CD4-positive, alpha-beta T cell treated with Interleukin-1 beta for 1 hour (primary cell): Measurements from ENCODE around the gene UFSP2.

ENCODE experiments used
- DNase-seq, 2 donors: peaks; one replicate each; pipeline ENCODE4 v3.0.0-alpha.2; 2020 to 2022

Gene UFSP2

GRCh38 chr4:185425647-185426352 is at the start of gene UFSP2:
Gene UFSP2 (minus strand): TSS chr4:185425964. CDS start chr4:185425868, 96 bp downstream.
- peak; percentile 90 to 94 for DNase-seq

DNA sequence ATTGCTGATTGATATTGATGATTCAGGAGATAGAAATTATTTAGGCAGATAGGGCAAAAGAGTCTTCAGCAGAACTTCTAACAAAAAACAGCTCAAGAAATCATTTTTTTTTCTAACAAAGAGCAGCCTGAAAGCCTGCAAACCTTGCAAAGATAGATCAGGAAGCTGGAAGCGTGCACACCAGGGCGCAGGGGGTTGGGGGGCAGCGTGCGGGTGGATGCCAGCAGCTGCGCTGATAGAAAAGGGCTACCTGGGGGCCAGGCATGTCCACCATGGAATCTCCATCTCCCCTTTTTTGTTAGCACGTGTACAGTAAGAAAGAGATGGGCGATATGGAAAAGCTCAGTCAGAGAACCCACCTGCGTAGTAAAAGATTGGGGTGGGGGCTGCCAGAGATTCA is 47.5 kb upstream of the UFSP2 start:
- DNase-seq, result no peak

GRCh38 chr4:185472103-185472542 is 46.4 kb upstream of the UFSP2 start:
- DNase-seq, result no peak

DNA sequence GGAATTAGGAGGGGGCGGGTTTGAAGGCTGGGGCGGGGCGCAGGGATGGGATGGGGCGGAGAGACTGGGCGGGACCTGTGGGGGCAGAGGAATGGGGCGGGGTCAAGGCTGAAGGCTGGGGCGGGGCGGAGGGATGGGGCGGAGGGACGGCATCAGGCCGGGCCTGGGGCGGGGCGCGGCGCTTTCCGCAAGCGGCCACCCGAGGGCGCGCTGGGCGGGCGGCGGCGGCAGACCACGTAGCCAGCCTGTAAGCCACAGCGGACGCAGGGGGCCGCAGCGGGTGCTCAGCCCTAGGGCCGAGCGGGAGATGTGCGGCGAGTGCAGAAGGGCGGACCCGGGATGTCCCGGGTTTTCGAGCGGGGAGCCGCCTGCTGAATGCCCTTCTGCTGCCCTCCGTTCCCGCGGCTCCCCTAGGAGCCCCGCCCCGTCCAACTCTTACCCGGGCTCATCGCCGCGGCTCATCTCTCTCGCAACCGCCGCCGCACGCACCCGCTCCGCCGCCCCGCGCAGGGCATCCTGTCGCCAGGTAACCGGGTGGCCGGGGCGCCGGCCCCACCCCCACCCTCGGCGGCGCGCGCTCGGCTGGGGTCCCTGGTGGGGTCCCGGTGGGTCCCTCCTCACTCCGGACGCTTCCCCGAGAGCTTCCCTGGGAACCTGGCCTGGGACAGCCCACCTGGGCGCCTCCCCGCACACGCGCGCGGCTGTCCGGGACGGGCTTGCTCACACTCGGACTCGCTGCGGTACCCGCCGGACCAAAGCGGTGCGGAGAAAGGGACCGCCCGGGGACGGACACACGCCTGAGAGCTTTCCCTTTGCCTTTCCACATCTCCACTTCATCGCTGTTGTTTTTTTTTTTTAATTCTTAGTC is 45.7 kb upstream of the UFSP2 start, which contains the start of gene CCDC110:
Gene CCDC110, minus strand, starts transcription at position 499 of the 868 bp plus-strand sequence. Its CDS starts 50 bp downstream, at position 449.
- DNase-seq, result peak; percentile 89

DNA sequence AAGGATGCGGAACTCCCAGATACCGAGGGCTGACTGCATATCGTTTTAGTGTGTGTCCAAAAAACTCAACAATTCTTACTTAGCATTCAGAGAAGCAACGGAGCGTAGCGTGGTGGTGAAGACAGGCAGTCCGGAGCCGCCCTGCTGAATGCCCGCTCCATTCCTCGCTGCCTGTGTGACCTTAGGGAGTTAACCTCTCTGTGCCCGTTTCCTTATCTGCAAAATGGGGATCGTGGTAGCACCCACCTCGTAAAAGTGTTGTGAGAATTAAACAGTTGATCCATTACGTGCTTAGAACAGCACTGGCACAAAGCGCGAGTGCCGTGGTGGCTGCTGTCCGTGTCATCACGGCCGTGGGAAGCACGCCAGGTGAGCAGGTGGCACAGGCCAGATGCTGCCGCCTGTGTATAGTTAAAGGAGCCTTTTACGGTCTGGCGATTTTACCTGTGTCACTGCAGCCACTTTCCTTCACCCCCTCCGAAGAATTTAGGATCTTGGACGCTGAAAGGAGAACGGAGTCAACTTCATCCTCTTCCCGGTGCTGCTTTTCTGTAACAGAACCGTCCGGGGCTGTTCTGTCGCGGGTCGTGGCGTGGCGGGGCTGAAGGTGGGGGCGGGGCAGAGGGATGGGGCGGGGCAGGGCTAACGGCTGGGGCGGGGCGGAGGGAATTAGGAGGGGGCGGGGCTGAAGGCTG is 44.9 kb upstream of the UFSP2 start:
- peak; percentile 46 to 51 for DNase-seq

DNA sequence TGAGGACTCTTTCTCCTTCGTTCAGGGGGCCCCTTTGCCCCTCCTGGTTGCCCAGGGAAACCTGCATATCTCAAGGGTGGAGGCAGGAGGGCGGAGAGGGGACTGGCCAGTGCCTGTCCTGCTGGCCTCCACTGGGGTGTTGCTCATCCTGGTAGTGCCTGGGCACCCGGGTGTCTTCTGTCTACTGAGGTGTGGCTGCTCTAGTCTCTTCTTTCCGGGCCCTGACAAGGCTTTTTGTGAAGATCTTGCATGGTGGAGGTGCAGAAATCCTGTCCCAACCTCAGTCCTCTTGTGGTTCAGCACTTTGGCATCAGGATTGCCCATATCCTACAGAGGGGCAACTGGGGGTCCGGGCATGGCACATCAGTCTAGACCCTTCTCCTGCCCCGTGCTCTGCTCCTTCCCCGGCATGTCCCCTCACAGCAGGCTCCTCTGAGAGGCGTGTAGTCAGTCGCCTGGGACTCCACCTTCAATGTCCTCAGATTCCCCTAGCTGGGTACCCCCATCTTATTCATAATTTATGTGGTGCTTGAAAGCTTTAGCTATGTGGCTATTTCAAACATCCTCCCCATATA is 43.9 kb upstream of the UFSP2 start:
- no peak for DNase-seq

DNA sequence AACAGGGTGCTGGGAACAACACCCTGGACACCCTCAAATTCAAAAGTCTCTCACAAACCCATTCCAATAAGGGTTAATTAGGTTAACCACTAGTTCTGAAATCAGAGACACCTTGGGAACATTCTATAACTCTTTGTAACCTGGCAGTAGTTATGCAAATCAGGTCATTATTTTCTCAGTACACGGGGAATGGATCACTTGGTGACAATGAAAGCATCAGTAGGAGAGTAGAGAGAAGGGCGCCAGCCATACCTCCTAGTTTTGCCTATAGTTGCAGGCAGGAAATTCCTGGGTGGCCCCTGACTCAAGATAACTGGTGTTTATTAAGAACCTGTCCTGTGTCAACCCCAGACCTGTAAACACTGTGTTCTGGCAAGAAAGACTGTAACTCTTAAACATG is 43.2 kb upstream of the UFSP2 start:
- DNase-seq, result no peak

- DNase-seq, result no peak
Observed at GRCh38 chr4:185467991-185468390, 42.2 kb upstream of the UFSP2 start.

DNA sequence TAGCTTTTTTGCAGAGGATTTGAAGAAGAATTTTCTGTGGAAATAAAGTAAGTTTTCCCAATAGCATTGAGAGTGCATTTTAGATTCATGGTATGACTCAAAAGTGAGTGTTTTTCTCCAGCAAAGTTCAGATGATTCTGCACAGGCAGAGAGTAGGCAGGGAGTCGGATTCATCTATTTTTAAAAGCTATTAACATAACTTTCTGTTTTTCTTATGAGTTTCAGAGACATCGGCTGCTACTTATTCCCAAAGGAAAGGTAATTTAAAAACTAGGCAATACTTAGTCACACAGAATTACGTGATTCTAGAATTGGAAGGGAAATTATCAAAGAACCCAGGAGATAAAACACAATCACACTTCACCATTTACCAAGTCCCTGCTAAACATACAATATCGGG is 41.3 kb upstream of the UFSP2 start:
- no peak for DNase-seq

GRCh38 chr4:185465707-185466106 is 39.9 kb upstream of the UFSP2 start:
- no peak for DNase-seq

DNA sequence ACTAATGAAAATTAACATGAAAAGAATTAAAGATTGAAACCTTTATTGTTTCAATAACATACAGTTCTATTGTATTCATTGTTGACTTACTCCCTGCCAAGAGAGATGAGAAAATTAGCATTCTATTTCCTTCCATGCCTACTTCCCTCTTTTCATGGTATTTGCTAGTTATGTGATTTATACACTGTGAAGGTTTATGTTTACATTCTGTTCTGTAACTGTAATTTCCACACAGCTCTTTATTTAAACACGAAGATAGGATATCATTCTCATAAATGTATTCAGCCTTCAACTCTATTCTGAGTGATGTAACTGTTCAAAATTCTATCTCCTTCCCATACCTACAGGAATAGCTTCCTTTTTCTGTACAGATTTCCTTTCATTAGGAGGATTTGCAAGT is 39.1 kb upstream of the UFSP2 start:
- no peak for DNase-seq

DNA sequence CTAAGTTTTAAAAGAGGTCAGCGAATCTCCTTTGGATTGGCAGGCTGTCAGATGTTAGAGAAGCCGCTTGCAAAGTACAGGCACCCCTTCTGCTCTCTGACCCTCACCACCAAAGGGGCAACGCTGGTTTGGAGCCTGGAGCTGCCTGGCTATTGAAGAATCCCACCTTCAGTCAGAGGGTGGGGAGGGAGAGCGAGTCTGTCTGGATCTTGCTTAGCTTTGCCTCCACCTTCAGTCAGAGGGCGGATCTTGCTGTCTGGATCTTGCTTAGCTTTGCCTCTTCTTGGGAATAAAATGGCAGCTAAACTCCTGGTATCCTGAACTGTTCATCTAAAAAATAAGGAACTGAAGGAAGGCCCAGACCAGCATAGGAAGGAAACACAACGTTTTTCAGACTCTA is 38.4 kb upstream of the UFSP2 start:
- DNase-seq, result no peak

GRCh38 chr4:185463541-185463940 is 37.8 kb upstream of the UFSP2 start:
- DNase-seq, result no peak

GRCh38 chr4:185461565-185461964 is 35.8 kb upstream of the UFSP2 start:
- DNase-seq, result no peak

- DNase-seq, result no peak
Observed at GRCh38 chr4:185457136-185457535, 31.4 kb upstream of the UFSP2 start.

DNA sequence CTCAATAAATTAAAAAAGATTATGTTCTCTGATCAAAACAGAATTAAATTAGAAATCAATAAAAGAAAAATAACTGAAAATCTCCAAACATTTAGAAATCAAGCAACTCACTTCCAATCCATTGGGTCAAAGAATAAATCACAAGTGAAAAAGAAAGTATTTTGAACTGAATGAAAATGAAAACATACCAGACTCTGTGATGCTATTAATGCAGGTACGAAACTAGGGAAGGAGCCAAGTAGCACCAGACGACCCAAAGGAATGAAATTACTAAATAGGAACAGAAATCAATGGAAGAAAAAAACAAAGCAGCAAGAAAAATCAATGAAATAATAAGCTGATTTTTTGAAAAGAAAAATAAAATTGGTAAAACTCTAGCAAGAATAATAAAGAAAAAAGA is 30.4 kb upstream of the UFSP2 start:
- no peak for DNase-seq

- no peak for DNase-seq
Observed at GRCh38 chr4:185445209-185445608, 19.4 kb upstream of the UFSP2 start.

DNA sequence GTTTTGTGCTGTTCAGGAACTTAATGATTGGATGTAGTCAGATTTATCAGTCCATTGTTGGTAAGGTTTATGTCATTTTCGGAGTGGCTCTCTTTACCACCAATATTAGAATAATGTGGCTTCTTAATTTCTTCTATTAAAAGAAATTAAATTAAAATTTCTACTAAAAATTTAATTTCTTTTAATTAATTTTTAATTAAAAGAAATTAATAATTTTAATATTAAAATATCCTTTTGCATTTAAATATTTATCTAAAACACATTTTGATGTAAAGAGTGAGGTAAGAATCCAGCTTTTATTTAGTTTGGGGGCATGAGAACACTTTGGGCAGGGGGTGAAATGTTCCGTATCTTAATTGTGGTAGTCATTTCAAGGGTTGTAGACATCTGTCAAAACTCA is 15.7 kb upstream of the UFSP2 start:
- DNase-seq, result no peak

DNA sequence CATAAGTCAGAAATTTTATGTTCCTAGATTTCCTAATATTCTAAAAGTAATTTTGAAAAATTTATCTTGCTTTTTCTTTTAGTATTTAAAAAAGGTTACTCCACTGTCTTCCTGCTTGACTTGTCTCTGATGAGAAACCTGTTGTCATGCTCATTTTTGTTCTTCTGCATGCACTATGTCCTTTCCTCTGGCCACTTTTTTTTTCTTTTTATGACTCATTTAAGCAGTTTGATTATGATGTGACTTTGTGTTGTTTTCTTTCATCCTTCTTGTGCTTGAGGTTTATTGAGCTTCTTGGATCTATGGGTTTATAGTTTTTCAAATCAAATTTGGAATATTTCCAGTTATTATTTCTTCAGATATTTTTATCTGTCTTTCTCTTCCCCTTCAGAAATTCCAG is 12.0 kb upstream of the UFSP2 start:
- no peak for DNase-seq

GRCh38 chr4:185435466-185435865 is 9.7 kb upstream of the UFSP2 start:
- DNase-seq, result no peak

DNA sequence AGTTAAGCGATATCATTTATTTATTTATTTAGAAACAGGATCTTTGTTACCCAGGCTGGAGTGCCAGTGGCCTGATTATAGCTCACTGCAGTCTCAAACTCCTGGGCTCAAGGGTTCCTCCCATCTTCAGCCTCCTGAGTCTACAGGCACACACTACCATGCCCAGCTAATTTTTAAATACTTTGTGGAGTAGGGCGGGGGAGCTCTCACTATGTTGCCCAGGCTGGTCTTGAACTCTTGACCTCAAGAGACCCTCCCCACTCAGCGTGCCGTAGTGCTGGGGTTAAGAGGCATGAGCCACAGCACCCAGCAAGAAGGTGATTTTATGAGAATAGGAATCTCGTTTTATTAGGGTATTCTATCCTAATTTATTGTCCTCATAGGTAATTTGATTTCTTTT is 3.9 kb upstream of the UFSP2 start:
- DNase-seq, result no peak

- DNase-seq, result no peak
Observed at GRCh38 chr4:185426960-185427688, 1.4 kb upstream of the UFSP2 start.
